Measurements from ENCODE around the gene GPX4. TPM values are rescaled to one million over a fixed set of nuclear protein-coding genes. Genes with fewer than 3 reads are reported as not detected.

GPX4 gene
- total and polyA plus RNA-seq, 2 experiments from 2014 or later, result 759 to 860 TPM

DNA sequence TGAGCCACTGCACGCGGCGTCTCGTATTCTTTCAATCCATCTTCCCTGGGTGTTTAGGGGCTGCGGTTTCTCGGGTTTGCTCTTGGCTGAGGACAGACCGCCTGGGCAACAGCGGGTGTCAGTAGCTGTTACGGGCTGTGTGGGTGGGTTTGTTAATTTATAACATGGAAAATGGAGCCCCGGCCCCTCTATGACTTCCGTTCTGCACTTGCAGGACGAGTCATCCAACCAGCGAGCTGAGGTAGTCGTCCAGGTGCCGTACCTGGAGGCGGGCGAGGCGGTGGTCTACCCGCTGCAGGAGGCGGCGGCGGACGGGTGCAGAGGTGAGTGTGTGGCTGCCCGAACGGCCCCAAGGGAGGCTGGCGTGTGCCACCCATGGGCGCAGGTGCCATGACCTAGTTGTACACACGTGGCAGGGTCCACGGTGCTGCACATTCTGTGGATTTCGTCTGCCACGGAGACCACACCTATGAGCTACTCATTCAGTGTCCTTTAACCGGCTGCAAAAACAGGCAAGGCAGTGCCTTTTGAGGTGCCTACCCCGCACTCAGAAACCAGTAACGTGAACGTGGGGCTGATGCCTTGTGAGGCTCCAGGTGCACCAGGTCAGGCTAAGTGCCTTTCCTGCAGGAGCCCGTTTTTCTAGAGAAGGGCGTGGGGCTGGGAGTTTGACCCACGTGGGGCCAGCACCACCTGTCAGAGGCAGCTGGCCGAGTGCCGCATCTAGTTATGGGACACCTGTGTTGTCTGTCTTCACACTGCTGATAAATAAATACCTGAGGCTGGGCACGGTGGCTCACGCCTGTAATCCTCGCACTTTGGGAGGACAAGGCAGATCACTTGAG is 19.5 kb upstream of the GPX4 start:
- peaks cover 10% of the 10 kb centered on the region for H3K36me3 ChIP-seq
- H3K4me3 ChIP-seq, result no peak overlapping the region
- no peaks in the 10 kb centered on the region for H3K27me3 ChIP-seq
- H3K27ac ChIP-seq, result no peak overlapping the region
- no peak for TF ChIP-seq CTCF (IDR thresholded peaks at IDR 0.05; ENCODE audit: low read depth, low read length)
- H3K9me3 ChIP-seq (ENCODE audit: low read depth), result no peaks in the 10 kb centered on the region
- no peak for DNase-seq (ENCODE audit: low read depth in 1 of 2, low spot score in 1 of 2)
- H3K4me1 ChIP-seq (ENCODE audit: low read depth), result no peaks in the 10 kb centered on the region

- TF ChIP-seq CTCF (IDR thresholded peaks at IDR 0.05; ENCODE audit: low read depth, low read length), result no peak
Measured at GRCh38 chr19:1085053-1085658, 18.6 kb upstream of the GPX4 start.

DNA sequence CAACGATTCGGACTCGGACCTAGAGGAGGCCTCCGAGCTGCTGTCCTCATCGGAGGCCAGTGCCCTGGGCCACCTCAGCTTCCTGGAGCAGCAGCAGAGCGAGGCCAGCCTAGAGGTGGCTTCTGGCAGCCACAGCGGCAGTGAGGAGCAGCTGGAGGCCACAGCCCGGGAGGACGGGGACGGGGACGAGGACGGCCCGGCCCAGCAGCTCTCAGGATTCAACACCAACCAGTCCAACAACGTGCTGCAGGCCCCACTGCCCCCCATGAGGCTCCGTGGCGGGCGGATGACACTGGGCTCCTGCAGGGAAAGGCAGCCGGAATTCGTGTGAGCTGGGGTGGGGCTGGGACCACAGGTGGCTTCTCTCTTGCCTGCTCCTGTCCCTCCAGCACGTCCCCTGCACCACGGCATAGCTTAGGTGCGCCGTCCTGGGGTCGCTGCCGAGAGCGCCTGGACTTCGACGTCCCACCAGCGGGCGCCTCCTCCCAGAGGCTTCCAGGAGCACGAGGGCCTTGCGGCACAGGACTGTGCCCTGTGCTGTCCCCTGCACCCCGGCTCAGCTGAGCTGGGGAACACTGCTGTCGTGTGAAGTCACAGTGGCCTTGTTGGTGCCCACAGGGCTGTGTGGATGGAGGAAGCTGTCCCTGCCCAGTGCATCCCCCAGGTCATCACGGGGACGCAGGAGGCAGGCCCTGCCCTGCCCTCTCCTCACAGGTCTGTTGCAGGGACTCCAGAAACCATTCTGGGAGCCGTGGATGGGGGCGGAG is 17.9 kb upstream of the GPX4 start:
- Histone ChIP-seq H3K4me1 (ENCODE audit: low read depth) (no peaks in the 10 kb centered on the region), H3K27me3 (no peaks in the 10 kb centered on the region), H3K27ac (peak overlapping the region; percentile 23), H3K36me3 (peaks cover 12% of the 10 kb centered on the region), H3K9me3 (ENCODE audit: low read depth) (no peaks in the 10 kb centered on the region), H3K4me3 (no peak overlapping the region)
- DNase-seq (ENCODE audit: low read depth in 1 of 2, low spot score in 1 of 2), result no peak
- TF ChIP-seq CTCF (IDR thresholded peaks at IDR 0.05; ENCODE audit: low read depth, low read length), result no peak

More at GRCh38 chr19:1085053-1085658, 18.6 kb upstream of the GPX4 start:
- DNase-seq (ENCODE audit: low read depth in 1 of 2, low spot score in 1 of 2), result no peak
- Histone ChIP-seq H3K27me3 (no peaks in the 10 kb centered on the region), H3K4me3 (no peak overlapping the region), H3K9me3 (ENCODE audit: low read depth) (no peaks in the 10 kb centered on the region), H3K36me3 (peaks cover 10% of the 10 kb centered on the region), H3K27ac (no peak overlapping the region), H3K4me1 (ENCODE audit: low read depth) (no peaks in the 10 kb centered on the region)

DNA sequence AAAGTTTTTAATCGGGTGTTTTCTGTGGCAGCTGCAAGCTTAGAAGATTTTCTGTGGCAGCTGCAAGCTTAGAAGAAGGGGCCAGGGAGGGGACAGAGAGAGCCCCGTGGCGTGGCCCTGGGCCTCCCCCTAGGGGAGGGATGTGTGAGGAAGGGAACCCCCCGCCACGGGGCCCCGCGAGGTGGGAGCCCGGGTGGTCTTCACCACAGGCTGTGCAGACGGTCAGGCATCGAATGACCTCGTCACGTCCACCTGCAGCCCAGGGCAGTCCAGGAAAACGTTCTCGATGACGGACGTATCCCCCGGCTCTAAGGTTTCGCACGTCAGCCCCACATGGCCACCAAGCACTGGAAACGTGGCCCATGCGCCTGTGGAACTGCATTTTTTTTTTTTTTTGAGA is 17.2 kb upstream of the GPX4 start:
- H3K27ac ChIP-seq, result peak overlapping the region; percentile 23
- DNase-seq (ENCODE audit: low read depth in 1 of 2, low spot score in 1 of 2), result no peak
- H3K4me1 ChIP-seq (ENCODE audit: low read depth), result no peaks in the 10 kb centered on the region
- H3K9me3 ChIP-seq (ENCODE audit: low read depth), result no peaks in the 10 kb centered on the region
- no peak overlapping the region for H3K4me3 ChIP-seq
- no peaks in the 10 kb centered on the region for H3K27me3 ChIP-seq
- H3K36me3 ChIP-seq, result peaks cover 20% of the 10 kb centered on the region
- no peak for TF ChIP-seq CTCF (IDR thresholded peaks at IDR 0.05; ENCODE audit: low read depth, low read length)

GRCh38 chr19:1087813-1088415 is 15.9 kb upstream of the GPX4 start:
- Histone ChIP-seq H3K4me3 (no peak overlapping the region), H3K9me3 (ENCODE audit: low read depth) (no peaks in the 10 kb centered on the region), H3K36me3 (peaks cover 24% of the 10 kb centered on the region), H3K4me1 (ENCODE audit: low read depth) (no peaks in the 10 kb centered on the region), H3K27ac (no peak overlapping the region), H3K27me3 (no peaks in the 10 kb centered on the region)
- no peak for DNase-seq (ENCODE audit: low read depth in 1 of 2, low spot score in 1 of 2)
- no peak for TF ChIP-seq CTCF (IDR thresholded peaks at IDR 0.05; ENCODE audit: low read depth, low read length)
